LNCAP (cell line): Measurements from ENCODE around the gene FA2H.

Experiments
- TF ChIP-seq, protein P1 (sequence below): fragments of 450-650 bp; IDR thresholded peaks from 2 replicates; pipeline ENCODE4 v1.5.1; 2017; ENCODE audit warnings: mild to moderate bottlenecking

The FA2H gene

DNA sequence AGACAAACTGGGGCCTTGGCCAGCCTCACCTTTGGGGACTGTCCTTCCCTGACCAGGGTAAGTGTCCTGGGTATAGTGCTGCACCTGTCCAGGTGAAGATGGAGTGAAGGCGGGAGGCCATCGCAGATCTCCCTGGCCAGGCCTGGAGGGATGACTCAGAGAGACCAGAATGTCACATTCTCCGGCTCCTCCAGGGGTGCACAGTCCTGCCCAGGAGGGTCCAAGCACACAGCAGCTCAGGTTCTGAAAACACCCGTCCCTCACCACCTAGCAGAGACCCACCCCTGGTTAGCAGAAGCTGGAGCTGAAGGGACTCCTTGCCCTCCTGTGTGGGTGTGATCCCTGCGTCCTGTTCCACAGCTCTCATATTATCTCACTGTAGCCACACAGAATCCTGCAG lies 21.9 kb downstream of the FA2H start:
- TF ChIP-seq, protein P1, sequence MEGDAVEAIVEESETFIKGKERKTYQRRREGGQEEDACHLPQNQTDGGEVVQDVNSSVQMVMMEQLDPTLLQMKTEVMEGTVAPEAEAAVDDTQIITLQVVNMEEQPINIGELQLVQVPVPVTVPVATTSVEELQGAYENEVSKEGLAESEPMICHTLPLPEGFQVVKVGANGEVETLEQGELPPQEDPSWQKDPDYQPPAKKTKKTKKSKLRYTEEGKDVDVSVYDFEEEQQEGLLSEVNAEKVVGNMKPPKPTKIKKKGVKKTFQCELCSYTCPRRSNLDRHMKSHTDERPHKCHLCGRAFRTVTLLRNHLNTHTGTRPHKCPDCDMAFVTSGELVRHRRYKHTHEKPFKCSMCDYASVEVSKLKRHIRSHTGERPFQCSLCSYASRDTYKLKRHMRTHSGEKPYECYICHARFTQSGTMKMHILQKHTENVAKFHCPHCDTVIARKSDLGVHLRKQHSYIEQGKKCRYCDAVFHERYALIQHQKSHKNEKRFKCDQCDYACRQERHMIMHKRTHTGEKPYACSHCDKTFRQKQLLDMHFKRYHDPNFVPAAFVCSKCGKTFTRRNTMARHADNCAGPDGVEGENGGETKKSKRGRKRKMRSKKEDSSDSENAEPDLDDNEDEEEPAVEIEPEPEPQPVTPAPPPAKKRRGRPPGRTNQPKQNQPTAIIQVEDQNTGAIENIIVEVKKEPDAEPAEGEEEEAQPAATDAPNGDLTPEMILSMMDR: no peak

DNA sequence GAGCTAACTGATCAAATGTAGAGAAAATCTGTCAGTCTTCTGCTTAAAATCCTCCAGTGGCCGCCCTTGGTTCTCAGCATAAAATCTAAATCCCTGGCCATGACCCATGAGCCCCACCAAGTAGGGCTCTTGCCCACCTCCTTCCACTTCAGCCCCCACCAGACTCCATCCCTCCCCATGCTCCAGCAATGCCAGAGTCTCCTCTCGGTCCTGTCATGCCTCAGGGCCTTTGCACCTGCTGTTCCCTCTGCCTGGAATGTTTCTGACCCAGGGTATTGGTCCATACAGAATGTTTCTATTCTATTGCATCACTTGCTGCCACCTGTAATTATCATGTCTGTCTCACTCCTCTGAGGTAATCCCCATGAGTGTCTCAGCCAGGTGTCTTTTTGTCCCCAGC lies 22.4 kb downstream of the FA2H start:
- TF ChIP-seq, protein P1: no peak

DNA sequence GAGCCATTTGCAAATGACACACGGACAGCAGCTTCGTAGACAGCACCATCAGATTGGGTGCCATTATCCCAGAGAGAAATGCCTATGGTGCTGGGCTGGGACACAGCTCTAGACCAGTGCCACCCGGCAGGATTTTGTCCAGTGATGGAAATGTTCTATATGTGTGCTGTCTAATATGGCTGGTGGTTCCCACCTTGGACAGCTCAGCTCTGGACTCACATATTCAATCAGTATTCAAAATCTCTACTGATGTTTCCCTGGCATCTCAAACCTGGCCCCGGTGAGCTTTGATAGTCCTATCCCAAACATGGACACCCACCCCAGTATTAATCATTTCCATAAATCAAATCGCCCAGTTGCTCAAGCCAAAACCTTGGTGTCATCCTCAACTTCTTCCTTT lies 23.0 kb downstream of the FA2H start:
- TF ChIP-seq, protein P1: no peak

DNA sequence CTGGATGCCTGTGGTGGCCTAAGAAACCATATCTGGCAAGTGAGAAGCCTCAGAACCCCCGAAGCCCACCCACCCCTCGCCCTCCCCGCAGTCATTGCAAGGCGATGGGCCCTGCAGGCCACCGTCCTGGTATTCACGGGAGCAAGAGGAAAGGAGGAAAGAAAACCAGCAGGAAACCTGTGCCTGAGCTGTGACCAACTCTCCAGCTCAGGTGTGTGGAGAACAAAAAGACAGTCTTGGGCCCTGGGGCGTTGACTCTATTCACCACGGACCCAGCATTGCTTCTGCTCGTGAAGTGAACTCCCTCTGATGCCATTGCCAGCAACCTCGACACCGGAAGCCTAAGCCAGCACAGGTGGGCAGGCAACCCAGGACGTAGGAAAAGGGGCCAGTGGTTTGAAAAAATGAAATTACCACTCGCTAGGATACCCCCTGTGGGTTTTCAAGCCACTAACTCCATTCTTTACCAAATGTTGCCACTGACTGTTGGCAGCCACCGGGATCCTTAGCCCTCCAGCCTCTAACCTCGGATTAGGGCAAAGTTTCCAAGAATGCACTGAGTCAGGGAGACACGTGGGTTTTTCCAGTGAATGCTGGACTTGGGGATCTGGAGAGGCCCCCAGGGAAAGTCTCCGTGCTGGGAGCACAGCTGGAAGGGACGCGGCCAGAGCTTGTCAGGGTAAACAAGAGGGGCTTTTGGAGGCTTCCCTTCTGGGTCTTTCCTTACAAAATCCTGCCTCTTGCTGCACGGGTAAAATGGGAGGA lies 25.1 kb downstream of the FA2H start:
- TF ChIP-seq, protein P1: no peak

DNA sequence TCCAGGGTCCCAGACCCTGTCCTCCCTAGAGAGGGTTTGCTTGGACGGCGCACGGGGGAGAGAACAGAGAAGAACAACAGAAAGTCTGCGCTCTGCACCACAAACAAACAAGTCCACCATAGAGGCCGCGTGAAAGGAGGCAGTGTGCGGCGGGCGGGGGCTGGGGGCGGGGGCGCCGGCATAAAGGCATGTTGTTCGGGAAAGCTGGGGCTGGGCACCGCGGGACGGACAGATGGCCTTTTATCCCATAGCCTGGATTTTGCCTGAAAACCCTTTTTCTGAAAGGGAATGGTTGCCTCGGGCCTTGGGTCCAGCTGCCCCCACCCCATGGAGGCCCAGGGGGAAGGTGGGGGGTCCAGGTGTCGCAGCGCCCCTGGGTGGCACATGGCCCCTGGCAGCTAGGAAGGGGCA lies 26.0 kb downstream of the FA2H start:
- TF ChIP-seq, protein P1: no peak

DNA sequence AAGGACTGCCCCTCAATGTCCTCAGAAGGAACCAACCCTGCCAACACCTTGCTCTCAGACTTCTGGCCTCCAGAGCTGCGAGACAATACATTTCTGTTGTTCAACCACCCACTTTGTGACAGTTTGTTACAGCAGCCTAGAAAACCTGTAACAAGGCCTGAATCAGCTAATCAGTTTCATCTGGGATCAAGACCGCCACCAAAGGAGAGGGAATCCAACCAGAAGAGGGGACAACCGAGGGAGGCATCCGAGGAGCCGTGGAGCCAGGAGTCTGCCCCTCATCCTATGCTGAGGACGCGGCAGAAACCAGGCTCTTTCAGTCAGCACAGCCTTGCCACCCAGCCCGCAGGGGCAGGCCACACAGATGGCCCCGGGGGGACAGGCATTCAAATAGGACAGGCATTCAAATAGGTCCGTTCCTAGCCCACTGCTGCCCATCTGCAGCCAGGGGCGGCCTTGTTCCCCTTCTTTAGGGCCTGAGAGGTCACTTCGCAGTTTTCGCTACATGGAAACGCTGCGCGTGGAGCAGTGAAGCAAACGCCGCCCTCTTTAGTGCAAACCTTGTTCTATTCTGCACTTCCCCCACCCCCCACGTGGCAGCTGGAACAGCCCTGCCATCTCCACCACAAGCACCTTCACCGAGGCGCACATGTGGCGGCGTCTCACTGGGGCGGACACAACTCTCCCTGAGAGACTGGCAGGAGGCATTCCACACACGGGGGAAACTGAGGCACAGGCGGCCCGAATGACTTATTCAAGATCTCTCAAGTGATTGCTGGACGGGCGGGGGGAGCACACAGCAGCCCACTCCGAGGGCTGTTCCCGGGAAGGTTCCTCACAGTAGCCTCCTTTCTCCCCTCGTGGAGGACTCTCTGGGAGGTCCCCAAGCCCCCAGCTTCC lies 26.7 kb downstream of the FA2H start:
- TF ChIP-seq, protein P1: no peak

DNA sequence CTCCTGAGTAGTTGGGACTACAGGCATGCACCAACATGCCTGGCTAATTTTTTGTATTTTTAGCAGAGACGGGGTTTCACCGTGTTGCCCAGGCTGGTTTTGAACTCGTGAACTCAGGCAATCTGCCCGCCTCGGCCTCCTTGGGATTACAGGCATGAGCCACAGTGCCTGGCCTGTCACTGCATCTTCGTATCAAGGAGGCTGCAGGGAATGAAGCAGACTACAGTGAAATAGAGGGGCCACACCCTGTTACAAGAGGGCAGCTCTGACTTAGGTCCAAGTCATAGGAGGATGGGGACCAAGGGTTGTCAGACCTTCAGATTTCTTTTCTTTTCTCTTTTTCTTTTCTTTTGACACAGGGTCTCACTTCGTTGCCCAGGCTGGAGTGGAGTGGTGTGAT lies 28.7 kb downstream of the FA2H start:
- TF ChIP-seq, protein P1: no peak
